Activated CD4-positive, CD25-positive, alpha-beta regulatory T cell treated with anti-CD3 and anti-CD28 coated beads, Interleukin-2, amount 50 U/mL, for 16 hours (primary cell): ENCODE data around the gene TMEM44.

Source experiments
- DNase-seq: peaks from one replicate; pipeline ENCODE4 v3.0.0-alpha.2; 2020; ENCODE audit warnings: low read depth, low spot score

The TMEM44 gene

DNA sequence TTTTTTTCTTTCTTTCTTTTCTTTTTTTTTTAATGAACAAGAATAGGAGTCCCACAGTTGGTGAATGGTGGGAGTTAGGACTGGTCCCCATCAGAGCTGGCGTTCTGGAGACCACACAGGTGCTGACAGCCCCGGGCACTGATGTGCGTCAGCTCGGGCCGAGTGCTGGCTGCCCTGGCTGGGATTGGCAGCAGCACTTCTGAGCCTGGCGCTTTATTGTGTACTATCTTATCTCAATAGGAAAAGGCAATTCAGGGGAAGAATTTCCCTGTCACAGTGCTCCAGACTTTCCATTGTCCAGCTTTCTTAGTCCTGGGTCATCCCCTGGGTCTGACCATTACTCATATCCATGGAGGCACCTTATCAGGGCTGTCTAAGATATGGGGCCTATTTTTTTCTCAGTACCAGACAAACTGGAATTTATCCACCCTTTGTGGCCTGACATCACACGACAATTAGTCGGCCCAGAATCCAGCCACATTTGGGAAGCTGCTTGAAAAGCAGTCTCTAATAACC lies 54.1 kb downstream of the TMEM44 start:
- DNase-seq: no peak

DNA sequence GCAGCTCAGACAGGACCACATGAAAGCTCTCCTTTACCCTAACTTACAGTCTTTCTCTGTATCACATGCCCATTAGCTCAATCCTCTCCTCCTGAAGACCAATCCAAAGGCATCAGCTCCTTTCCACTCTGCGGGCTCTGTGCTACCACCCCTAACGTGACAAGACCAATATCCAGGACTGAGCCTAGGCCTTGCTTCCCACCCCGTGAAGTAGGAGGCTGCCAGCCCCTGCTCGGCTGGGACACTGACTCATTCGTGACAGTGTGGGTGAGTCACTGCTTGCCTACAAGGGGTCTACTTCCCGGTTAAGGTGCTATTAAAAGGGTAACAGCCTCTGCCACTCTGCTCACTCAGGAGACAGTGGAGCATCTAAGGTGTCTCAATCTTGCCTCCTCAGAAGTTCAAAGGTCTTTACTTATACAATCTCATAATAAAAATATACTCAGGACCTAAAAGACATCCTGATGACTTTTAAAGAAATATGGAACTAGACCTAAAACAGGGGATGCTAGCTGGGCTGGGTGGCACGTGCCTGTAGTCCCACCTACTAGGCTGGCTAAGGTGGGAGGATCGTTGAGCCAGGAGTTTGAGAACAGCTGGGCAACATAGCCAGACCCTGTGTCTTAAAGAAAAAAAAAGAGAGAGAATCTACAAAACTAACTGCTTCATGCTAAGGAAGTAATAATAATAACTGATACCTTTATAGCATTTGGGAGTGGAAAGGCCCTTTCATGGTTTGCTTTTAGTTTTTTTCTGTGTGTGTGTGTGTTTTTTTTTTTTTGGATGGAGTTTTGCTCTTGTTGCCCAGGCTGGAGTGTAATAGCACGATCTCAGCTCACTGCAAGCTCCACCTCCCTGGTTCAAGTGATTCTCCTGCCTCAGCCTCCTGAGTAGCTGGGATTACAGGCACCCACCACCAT lies 55.0 kb downstream of the TMEM44 start:
- no peak for DNase-seq

DNA sequence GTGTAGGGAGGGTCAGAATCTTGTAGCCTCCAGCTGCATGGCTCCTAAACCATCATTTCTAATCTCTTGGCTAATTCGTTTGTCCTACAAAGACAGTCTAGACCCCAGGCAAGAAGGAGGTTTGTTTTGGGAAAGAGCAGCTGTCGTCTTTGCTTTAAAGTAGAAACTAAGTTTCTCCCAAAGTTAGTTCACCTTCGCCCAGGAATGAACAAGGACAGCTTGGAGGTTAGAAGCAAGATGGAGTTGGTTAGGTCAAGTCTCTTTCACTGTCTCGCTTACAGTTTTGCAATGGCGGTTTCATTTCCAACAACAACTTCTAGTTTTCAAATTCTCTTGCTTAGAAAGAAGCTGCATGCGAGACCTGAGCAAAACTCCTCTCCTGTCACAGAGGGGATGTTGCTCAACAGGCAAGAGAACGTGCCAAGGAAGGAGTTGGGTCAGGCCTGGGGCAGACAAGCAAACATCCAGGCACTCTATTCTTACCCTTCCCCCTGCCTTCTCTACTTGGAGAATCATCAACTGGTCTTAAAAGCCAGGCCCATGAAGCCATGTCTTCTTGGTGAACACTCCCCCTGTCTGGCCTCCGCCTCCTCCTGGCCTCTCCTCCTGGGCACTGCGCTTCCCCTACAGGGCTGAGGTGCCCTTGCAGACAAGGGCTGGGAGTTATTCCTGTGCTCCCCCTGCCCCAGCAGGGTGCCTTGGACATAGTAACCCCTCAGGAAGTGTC lies 57.6 kb downstream of the TMEM44 start:
- DNase-seq: no peak

DNA sequence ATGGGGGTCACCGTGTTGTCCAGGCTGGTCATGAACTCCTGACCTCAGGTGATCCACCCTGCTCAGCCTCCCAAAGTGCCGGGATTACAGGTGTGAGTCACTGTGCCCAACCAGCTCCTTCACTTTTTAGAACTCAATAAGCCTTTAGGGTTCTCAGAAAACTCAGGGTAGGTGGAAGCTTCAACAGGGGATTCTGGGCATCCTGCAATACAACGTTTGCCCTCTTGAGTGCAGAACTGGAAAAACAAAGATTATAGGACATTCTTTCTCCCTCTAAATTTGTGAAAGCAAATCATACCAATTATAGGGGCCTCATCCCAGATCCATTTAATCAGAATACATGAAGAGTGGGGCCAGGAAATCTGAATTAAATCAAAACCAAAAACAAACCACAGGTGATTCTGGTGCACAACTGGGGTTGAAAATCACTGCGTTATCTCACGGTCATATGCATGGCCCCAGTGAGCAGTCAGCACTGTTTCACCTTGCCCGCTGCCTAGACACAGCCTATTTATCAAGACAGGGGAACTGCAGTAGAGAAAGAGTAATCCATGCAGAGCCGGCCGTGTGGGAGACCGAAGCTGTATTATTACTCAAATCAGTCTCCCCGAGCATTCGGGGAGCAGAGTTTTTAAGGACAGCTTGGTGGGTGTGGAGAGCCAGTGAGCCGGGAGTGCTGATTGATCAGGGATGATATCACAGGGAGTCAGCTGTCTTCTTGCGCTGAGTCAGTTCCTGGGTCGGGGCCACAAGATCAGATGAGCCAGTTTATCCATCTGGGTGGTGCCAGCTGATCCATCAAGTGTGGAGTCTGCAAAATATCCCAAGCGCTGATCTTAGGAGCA lies 58.4 kb downstream of the TMEM44 start:
- DNase-seq: no peak

DNA sequence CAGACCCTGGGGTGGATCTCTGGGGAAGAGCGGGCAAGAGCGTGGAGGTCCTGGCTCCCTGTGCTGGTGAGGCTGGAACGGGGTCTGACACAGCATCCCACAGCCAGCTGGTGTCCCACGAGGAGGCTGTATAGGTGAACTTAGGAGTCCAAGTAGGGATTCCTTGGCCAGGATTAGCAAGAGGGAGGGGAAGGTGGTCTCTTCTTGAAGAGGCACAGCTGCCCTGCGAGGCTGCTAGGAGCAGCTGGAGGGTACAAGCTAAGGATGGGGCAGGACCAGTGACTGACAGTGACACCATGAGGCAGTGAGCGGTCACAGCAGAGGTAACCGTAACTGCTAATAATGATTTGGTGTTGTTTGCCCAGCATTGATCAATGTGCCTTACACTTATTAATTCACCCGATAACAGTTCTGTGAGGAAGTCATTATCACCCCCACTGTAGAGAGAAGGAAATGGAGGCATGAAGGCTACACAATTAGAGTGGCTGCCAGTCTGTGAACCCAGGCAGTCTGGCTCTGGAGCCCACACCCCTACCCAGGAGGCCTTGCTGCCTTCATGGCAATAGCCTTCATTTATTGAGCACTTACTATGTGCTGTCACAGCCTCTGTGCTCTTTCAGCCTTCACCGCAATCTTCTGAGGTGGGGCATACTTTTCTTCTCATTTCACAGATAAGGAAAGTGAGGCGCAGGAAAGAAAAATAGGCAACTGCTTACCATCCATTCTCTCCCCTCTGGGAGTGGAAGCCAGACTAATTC lies 59.4 kb downstream of the TMEM44 start:
- DNase-seq: no peak

DNA sequence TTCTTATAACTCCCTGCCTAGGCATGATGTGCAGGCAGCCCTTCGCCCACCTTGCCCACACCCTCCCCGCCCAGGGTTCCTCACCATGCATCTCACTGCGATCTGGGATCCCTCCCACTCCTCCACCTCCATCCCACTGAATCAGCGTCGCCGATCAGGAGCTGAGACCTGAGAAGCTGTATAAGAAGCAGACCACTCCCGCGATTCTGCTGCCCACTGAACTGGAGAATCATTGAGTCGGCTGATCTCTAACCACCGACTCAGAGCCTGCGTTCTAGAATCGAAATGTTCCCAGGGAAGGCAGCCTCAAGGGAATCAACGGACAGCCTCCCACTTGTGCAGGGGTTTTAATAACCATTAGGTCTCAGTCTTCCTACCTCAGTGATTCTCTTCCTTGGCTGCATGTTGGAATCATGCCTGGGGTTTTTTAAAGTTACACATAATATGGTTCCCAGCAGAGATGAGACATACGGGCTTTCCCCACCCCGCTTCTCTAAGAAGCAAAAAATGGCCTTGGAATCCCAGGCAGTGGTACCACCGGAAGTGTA lies 60.2 kb downstream of the TMEM44 start:
- no peak for DNase-seq

DNA sequence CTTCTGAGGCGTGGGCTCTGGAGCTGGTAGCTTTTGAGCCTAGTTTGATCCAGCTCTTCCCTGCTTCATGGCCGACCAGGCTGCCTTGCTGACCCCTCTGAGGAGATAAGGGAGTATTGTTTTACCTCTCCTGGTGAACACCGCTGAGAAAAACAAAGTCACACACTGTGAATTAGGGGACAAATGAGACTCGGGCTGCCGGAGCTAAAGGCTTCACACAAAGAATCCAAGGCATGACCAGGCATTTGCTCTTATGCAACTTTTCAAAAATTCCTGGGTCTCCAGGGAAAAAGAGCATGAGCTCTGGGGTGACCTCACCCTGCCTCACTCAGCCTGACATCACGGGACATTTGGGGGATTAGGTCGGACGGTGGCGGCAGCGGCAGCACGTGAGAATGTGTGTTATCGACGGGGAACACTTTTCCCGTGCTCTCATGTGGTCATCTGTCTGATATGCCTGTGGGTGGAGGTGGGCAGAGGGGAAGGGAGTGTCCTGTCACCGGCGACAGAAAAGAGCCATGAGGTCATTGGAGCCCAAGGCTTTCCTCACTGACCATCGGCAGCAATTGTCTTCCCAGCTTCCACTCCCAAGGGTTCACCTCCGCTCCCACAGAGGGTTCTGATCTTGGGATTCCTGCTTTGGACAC lies 61.0 kb downstream of the TMEM44 start:
- no peak for DNase-seq

DNA sequence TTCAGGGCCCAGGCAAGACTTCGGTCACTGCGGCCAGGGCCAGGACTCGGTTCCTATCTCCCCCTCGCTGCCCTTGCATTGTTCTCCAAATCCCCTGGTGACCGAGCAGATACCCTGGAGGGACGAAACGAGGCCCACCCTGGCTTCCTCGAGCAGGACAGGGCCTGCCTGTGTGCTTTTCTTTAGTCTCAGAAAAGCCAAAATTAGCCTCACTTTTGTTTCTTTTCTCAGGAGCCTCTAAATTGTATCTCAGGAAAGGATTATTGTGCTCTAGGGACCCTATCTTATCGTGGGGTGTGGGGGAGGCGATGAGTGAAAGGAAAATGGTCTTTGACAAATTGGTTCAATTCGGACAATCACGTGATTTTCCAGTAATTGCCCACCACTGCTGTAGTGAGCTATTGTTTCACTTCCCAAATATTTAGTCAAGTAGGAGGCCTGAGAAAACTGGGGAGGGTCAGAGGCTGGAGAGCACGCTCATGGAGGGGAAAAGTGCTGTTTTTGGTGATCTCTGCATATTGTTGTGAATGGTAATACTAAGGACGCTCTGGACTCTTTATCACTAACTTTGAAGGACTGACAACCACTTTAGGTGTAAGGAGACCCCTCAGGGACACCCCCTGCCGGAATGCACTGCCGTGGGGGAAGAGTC lies 61.6 kb downstream of the TMEM44 start:
- DNase-seq: no peak

DNA sequence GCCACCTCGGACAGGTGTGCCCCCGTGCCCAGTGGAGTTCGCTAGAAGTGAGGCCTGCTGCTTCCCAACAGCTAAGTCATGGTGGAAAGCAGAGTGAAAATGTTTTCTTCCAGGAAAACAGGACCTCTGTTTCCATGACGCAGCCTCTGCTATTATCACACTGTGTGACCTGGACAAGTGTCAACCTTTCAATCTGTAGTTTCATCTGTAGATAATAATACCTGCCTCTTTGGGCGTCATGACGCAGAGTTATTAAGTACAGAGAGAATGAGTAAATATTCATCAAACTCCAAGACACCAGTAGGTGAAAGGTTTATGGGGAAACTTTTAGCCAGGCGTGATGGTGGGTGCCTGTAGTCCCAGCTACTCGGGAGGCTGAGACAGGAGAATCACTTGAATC lies 62.3 kb downstream of the TMEM44 start:
- no peak for DNase-seq

DNA sequence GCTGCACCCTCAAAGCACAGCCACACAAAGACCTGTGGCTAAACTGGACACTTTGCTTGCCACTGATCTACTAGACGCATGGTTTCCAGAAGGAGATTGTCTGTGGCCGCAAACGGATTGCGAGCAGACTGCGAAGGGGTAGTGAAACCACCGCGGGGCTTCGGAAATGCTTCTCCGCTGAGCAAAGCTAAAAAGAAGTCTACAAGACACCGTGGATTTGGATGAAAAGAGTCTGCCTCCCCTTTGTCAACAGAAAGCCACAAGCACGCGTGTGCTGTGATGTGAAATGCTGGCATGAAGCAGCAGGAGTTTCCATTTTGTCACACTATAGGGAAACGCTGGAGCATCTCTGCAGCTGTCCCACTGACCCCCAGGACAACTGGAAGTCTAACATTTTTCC lies 63.0 kb downstream of the TMEM44 start:
- DNase-seq: no peak

DNA sequence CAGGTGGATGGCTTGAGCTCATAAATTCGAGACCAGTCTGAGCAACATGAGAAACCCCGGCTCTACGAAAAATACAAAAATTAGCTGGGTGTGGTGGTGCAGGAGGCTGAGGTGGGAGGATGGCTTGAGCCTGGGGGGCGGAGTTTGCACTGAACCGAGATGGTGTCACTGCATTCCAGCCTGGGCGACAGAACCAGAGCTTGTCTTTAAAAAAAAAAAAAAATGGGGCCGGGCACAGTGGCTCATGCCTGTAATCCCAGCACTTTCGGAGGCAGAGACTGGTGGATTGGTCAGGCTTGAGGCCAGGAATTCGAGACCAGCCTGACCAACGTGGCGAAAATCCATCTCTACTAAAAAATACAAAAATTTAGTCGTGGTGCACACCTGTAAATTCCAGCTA lies 64.0 kb downstream of the TMEM44 start:
- DNase-seq: no peak

DNA sequence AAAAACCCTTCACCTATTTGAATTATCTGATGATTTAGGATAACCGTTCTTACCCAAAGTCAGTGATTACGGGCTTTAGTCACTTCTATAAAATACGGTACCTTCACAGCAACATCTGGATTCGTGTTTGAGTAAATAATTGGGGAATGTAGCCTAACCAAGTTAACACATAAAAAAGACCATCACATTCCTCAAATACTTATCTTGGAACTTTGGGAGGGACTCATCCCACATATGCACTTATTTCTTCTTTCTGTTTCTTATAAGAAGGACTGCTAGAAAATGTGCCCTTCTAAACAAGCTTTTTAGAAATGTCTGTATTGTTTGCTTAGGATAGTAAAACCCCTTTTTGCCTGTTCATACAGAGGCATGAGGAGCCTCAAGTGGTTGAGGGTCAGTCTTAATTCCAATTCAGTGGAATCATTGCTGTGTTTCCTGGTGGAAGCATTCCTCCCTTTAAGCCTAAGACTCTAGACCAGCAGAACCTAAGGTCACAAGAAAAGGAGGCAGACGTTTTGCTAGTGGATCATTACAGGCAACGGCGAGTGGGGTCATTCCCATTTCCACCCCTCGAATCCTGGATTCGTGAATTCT lies 67.5 kb downstream of the TMEM44 start:
- no peak for DNase-seq

DNA sequence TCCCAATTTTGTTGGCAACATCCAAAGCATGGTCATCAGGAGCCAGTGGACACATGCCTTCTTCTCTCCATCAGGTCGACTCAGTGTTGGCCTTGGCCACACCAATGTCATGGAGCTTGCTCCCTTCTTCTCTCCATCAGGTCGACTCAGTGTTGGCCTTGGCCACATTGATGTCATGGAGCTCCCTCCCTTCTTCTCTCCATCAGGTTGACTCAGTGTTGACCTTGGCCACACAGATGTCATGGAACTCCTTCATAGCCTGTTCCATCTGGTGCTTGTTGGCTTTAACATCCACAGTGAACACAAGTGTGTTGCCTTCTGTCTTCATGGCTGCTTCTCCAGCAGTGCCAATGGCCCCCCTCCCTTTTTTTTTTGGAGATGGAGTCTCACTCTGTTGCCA lies 70.2 kb downstream of the TMEM44 start:
- no peak for DNase-seq

DNA sequence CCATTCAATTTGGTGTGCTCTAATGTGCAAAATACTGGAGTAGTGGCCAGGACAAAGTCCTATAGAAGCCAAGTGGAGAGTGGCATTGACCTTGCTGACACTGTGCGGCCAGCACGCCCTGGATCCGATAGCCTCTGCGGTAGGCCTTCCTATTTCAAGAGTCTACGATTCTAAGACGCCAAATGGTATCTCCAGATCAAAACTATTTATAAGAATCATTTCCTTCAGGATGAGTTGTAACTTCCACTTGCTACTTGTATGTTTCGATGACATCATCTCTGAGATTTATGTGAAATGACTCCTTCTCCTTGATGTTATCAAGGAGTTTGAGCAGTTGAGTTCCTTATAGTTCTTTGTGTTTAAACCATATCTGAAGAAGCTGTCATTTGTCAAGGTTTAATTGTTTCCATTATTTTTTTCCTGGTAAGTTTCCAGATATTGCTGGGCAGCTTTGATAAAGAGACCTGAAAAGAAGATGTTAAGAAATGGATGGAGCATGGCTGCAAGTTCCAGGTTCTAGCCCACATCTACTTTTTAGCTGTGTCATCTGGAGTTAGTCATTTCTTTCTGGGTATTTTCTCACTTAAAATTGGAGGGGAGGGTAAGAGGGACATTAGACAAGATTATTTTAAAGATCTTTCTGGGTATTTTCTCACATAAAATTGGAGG lies 71.8 kb downstream of the TMEM44 start:
- no peak for DNase-seq

DNA sequence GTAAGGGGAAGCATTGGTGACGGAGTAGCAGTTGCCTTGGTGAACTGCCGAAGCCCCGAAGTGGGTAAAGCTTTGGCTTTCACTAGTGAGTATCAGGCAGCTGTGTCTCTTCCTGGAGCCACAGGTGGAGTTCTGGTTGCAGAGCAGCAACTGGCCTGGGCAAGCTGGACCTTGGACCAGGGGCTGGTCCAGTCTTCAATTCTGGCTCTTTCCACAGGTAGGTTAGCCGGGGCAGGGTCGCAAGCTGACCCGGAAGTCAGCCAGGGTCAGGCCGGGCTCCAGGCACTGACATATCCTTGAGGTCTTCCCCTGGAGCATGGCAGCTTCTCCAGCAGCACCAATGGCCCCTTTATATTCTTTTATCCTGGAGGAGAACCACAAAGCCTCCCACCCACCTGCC lies 73.2 kb downstream of the TMEM44 start:
- DNase-seq: no peak

DNA sequence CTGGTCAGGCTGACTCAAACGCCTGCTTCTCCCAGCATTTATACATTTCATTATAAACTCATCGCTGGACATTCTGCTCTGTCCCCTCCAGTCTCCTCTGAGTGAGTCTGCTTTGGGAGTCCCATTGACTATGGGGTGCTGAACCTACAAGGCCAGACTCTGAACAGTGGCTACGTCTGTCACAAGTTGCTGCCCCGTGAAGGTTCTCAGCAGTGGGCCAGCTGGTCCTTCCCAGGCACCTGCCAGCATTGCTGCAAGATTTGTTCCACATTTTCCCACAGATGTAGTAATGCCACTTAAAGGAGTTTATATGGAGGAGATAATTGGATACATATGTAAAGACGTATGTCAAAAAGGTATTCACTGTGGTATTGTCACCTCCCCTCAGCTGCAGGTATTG lies 73.7 kb downstream of the TMEM44 start:
- DNase-seq: no peak

DNA sequence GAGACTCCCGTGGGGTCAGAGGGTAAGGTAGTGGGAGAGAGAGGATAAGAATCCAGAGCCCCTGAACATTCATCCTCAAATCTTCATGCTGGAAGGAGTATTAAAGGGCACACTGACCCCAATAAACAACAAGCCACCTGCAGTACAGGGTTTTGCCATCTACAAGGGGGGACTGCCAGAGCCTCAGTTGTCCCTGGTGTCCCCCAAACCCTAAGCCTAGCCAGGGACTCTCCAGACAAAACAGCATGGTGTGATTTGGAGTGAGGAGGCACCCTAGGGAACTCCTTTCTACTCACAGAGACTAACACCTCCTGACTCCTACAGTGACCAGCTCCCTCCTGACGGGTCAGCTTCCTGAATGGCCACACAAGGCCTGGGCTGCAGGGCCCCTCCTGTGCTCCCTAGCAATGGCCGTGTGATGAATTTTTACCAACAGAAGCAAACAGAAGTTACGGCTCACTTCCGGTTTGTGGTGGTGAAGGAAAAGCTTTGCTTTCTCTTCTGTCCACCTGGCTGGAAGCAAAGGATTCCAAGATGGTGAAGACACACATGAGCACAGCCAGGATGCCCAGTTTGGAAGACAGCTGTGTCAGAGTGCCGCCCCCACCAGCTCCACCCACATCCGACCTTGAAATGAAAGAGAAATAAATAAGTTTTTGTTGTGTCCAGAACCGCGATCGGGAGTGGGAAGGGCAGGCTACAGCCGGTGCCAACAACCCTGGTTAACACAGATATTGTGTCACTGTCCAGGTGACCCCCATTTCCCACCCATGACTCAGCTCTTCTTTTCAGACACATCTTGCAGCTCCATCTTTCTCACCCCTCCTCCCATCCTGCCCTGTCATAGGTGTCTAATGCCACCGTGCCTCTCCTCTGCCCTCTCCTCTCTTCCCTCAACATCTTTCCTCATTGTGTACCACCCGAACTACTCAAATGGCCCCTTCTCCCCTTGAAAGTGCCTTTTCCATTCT lies 76.8 kb downstream of the TMEM44 start:
- no peak for DNase-seq
